ENCODE results near the gene CCDC187.

DNA sequence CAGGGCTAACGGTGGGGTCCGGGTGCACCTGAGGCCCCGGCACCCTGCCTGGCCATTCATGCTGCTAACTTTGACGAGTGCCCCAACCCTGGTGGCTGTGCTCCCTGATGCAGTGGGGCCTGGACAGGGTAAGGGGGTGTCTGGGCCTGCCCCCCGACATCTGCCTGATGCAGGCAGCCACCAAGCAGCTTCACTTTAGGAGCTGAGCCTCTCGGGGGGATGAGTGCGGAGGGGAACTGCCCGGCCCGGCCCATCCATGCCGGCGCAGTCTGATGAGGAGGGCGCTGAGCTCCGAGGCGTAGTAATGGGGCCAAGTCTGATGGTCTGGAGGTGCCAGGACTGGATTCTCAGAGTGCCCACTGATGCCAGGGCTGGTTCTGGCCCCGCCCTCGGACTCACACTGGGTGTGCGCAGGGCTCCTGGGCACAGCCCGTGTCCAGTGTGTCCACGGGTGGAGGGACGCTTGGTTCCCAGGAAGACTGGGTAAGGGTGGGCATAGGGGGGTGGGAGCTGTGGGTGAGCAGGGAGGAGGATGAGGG lies 43.1 kb upstream of the CCDC187 start:
- TF ChIP-seq, protein P1, sequence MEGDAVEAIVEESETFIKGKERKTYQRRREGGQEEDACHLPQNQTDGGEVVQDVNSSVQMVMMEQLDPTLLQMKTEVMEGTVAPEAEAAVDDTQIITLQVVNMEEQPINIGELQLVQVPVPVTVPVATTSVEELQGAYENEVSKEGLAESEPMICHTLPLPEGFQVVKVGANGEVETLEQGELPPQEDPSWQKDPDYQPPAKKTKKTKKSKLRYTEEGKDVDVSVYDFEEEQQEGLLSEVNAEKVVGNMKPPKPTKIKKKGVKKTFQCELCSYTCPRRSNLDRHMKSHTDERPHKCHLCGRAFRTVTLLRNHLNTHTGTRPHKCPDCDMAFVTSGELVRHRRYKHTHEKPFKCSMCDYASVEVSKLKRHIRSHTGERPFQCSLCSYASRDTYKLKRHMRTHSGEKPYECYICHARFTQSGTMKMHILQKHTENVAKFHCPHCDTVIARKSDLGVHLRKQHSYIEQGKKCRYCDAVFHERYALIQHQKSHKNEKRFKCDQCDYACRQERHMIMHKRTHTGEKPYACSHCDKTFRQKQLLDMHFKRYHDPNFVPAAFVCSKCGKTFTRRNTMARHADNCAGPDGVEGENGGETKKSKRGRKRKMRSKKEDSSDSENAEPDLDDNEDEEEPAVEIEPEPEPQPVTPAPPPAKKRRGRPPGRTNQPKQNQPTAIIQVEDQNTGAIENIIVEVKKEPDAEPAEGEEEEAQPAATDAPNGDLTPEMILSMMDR (IDR thresholded peaks at IDR 0.05): no peak
- TF ChIP-seq POLR2A (IDR thresholded peaks at IDR 0.05): no peak
